GM19351 (cell line): ENCODE data around the gene IL1R2.
"Not testable (repeated sequence)": the region's sequence is repeated elsewhere in the genome, so short reads cannot be mapped to it uniquely, and the experiment has no call there.

Source experiments
- ATAC-seq: cut with Tn5 transposase; IDR thresholded peaks from one replicate; pipeline ENCODE4 v1.9.1; 2021; ENCODE audit warnings: mild to moderate bottlenecking, moderate library complexity; ENCODE audit not compliant: unreplicated experiment

Gene IL1R2

GRCh38 chr2:102058293-102058833, 66.6 kb downstream of the IL1R2 start:
- no peak for ATAC-seq

GRCh38 chr2:102059151-102059550, 67.4 kb downstream of the IL1R2 start:
- no peak for ATAC-seq

GRCh38 chr2:102060047-102060446, 68.3 kb downstream of the IL1R2 start:
- ATAC-seq = no peak

- ATAC-seq = no peak
These were observed 69.0 kb downstream of the IL1R2 start for GRCh38 chr2:102060792-102061191.

GRCh38 chr2:102061286-102061699, 69.5 kb downstream of the IL1R2 start:
- no peak for ATAC-seq

DNA sequence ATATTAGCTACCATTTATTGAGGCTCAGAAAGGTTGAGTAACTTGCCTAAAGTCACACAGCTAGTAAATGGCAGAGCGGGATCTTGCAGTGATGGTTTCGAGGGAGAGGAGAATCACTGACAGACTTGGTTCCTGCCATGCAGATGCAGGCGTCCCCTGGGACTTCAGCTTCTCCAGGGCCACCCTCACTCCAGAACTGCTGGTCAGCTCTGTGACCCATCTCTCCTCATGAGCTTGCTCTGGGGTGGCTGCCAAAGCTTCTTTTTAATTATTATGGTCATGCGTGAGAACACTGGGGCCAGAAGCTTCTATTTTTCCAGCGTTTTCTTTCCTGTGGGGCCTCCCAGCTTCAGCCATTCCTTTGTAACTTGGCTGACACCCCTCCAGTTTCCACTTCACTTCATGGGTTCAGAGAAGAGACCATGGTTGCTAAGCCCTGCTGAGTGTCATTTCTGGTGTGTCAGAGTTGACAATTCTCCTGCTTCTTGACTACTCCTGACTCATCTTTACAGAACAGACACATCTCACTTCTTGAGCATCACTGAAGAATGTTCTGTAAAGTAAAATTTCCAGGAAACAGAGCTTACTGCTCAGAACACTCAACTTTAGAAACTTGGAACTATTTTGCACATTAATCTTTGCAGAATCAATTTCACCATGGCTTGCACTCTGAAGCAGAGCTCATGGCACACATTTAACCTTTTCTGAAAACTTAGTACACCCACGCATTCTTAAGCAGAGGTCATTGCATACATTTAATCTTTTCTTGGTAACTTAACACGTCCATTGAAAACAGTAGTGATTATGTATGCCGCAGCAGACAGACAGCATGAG, 70.4 kb downstream of the IL1R2 start:
- ATAC-seq = no peak

- no peak for ATAC-seq
These were observed 71.0 kb downstream of the IL1R2 start for GRCh38 chr2:102062802-102063201.

DNA sequence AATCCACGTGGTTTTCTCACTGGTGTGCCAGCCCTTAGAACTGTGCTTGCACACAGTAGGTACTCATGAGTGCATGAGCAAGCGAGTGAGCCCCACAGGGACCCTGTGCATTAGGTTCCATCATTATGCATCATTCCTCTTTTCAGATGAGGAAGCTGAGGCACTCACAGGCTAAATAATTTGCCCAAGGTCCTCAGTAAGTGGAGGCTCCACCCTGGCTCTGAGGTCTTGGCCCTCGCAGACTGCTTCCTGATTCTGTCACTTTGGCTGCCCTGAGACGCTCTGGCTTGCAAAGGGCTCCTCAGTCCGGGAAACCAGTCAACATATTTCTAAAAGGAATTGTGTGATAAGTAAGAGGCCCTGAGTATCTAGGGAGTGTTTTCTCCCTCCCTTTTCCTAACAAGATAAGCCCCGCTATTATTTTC, 71.7 kb downstream of the IL1R2 start:
- no peak for ATAC-seq

- ATAC-seq = no peak
These were observed 72.3 kb downstream of the IL1R2 start for GRCh38 chr2:102063941-102064678.

DNA sequence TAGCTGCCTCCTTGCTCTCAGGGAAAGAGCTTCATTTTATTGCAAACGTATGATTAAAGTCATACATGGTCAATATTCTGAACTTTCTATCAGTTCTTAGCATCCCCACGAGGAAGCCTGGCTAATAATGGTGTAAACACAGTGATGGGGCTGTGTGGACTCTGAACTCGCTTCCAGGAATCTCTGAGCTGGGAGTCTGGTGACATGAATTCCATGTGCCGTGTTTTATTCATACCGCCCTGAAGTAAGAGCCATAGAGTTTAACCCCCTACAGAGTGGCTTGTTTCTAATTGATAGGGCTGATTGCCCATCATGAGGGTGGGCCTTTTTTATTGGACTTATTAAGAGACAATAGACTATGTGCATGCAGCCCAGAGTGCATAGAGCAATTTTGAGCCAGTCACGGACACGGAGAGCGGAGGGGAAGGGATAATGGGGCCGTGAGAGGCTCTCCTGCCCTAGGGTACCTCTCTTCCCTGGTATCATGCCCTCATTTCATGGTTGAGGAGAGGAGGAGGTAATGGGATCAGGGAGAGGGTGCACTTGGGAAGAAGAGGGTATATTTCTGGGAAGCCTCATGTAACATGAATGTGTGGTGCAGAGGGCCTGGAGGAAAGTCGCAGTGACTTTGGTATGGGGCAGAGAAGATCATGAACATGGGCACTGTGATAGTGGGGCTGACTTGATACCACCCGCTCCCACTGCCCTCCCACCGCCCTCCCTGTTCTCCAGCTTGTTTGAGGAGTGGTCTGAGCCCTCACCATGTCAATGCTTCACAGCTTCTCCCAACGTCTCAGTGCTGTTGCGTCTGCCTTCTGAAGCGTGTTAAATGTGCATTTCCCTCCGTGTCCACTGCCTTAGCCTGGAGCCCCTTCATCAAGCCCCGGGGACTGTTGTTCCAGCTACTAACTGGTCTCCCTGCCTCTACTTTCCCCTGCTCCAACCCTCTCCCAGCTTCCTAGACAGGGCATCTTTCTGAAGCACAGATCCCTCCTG, 73.2 kb downstream of the IL1R2 start:
- no peak for ATAC-seq

DNA sequence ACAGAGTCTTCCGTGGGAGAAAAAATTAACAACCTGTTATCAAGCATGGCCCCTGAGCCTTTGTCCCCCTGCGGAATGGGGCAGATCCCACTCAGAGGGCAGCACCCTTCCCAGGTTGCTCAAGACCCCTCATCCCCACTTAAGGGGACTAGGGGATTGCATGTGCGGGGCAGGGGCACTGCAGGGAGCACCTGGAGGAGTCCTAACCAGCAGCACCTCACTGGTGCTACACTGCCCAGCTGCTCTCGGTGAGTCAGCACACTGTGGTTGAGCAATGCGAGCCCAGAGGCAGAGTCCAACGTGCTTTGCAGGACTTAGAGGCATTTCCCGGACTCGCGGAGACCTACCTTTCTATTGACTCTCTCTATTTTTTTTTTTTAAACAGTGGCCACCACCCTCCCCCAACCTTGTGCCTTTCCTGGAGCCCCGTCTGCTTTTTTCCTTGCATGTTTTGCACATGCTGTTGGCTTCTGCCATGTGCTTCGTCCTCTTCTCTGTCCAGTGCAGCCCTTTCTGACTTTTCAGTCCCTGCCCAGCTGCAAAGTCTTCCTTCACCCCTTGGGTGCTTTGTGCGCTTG, 74.0 kb downstream of the IL1R2 start:
- ATAC-seq = no peak

GRCh38 chr2:102066554-102066953, 74.8 kb downstream of the IL1R2 start:
- ATAC-seq = no peak

GRCh38 chr2:102068126-102068525, 76.4 kb downstream of the IL1R2 start:
- not testable (repeated sequence) for ATAC-seq

DNA sequence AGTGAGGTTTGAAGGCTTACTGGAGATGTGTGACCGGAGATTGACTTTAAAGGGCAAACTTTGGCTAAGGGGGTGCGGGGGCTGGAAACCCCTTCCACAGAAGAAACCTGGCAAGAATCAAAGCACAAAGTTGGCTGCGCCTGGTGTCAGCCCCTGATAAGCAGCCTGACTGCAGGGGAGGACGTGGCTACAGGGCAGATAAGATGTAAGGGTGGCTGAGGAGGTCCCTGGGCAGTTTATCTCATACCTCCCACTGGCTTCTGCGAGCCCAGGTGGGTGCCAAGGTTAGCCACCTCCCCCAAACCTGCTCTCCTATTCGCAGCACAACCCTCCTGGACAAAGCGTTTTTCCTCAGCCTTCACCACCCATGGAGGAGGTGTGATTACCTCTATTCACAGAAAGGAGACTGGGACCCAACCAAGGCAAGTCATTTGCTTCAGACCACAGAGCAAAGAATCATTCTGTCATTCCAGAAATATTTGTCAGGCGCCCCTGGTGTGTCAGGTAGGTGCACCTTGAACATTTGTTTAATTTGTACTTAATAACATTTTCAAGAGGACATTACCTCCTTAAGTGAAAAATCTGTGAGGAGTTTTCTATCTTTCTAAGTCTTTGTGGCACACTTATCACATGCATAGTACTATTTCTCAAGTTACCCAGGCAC, 77.7 kb downstream of the IL1R2 start:
- ATAC-seq = no peak

- ATAC-seq = no peak
These were observed 78.4 kb downstream of the IL1R2 start for GRCh38 chr2:102070058-102070642.

DNA sequence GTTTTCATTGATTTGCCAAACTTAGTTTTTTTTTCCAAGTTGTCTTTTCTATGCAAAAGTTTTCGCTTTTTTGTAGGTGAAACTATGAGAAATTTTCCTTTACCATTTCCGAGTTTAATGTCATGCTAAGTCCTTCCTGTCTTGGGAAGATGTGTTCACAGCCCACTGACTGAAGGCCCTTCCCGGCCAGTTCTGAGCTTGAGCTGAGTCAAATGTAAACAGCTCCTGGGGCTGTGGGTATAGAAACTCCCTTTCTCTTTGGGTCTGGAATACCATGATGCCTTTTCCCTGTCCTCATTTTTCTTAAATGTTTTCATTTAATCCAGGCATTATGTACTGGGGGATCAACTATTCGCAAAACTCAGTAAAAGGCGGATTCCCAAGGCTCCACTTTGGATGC, 81.0 kb downstream of the IL1R2 start:
- no peak for ATAC-seq

DNA sequence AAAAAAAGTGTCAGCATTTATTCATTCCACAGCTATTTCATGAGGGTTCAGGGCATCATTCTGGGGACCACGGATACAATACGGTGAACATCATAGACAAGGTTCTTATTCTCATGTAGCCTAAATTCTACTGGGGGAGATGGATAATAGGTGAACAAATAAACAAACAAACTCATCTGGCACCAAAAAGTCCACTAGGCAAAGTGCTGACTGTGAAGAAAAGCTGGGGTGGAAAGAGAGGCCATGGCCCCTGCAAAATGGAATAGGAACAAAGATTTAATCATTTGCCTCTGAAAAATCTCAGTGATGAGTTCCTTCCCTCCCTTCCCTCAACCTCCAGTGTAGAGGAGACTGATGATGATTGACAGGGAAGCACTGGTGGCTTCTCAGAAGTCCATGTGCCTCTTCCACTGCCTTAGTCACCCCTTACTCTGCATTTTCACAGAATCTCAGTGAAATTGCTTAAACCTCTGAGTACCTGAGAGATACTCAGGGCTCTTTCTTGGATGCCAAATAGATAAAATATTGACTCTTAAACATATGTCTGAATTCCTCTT, 81.5 kb downstream of the IL1R2 start:
- no peak for ATAC-seq

DNA sequence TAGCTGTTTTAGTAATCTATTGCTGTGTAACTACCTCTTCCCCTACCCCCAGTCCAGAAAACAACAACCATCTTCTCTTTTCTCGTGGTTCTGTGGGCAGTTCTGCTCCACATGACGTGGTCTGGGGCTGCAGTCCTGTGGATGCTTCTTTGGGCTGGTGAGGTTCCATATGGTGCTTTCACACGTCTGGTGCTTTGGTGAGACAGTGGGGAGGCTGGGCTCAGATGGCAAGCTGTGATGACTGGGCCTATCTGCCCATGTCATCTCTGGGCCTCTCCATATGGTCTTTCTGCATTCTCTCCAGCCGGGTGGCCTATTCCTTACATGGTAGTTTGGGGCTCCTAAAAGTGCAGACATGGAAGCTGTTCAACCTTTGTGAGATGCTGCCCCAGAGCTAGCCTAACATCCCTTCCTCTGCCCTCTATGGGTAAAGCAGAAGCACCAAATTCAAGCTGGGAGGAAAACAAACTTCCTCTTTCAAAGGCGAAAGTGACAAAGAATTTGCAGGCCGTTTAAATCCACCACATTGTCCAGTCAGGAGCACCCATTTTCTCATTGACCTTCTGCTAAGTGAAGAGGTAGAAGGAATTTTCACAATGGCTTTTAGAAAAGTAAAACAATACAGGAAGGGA, 82.5 kb downstream of the IL1R2 start:
- ATAC-seq = no peak

DNA sequence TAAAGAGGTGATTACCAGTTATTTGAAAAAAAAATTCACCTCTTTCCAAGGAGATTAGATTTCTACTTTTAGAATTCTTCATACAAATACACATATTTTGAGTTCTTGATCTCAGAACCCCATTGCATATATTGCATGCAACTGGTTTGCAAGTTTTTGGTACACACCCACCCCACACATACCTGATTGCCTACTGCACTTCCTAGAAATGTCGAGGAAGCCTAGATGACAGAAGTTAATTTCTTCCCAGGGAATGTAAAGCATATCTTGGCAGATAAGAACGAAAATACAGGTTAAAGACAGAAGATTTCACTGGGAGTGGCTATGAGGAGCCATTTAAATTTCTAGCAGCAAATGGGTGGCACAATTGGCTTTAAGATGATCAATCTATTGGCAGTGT, 83.7 kb downstream of the IL1R2 start:
- no peak for ATAC-seq
